ENCODE measurements around the gene LMF1.

Gene LMF1

GRCh38 chr16:817001-817906 lies 153.5 kb downstream of the LMF1 start:
- no peaks in the 10 kb centered on the region for H3K36me3 ChIP-seq (ENCODE audit: control insufficient read depth in 5 of 5, insufficient read depth in 5 of 5, low read length in 5 of 5)
- H3K27ac ChIP-seq (ENCODE audit: low read depth, low read length) = no peak overlapping the region
- H3K9ac ChIP-seq (ENCODE audit: low read length in 5 of 5) = no peak overlapping the region
- peaks cover 0 to 10% (median 0%) of the 10 kb centered on the region in 5 donors for H3K4me1 ChIP-seq (ENCODE audit: control insufficient read depth in 5 of 5, insufficient read depth in 5 of 5, low read length in 5 of 5)
- peaks cover 0 to 3% (median 2%) of the 10 kb centered on the region in 5 donors for H3K9me3 ChIP-seq (ENCODE audit: control insufficient read depth in 5 of 5, low read length in 5 of 5)
- H3K27me3 ChIP-seq (ENCODE audit: control insufficient read depth in 5 of 5, insufficient read depth in 4 of 5, low read length in 5 of 5) = peaks cover 25 to 67% (median 56%) of the 10 kb centered on the region in 5 donors
- no peak overlapping the region for H3K4me3 ChIP-seq (ENCODE audit: low read depth in 1 of 5, low read length in 5 of 5)

GRCh38 chr16:815861-816260 lies 154.9 kb downstream of the LMF1 start:
- Histone ChIP-seq H3K27me3 (ENCODE audit: control insufficient read depth in 5 of 5, insufficient read depth in 4 of 5, low read length in 5 of 5) (peaks cover 29 to 67% (median 57%) of the 10 kb centered on the region in 5 donors), H3K4me3 (ENCODE audit: low read depth in 1 of 5, low read length in 5 of 5) (no peak overlapping the region)

GRCh38 chr16:814974-815373 lies 155.8 kb downstream of the LMF1 start:
- Histone ChIP-seq H3K27ac (ENCODE audit: low read depth, low read length) (no peak overlapping the region), H3K27me3 (ENCODE audit: control insufficient read depth in 5 of 5, insufficient read depth in 4 of 5, low read length in 5 of 5) (peaks cover 33 to 67% (median 61%) of the 10 kb centered on the region in 5 donors), H3K4me1 (ENCODE audit: control insufficient read depth in 5 of 5, insufficient read depth in 5 of 5, low read length in 5 of 5) (peaks cover 0 to 10% (median 0%) of the 10 kb centered on the region in 5 donors), H3K9ac (ENCODE audit: low read length in 5 of 5) (no peak overlapping the region), H3K9me3 (ENCODE audit: control insufficient read depth in 5 of 5, low read length in 5 of 5) (peaks cover 0 to 9% (median 4%) of the 10 kb centered on the region in 5 donors), H3K4me3 (ENCODE audit: low read depth in 1 of 5, low read length in 5 of 5) (no peak overlapping the region), H3K36me3 (ENCODE audit: control insufficient read depth in 5 of 5, insufficient read depth in 5 of 5, low read length in 5 of 5) (no peaks in the 10 kb centered on the region)

More at GRCh38 chr16:815861-816260, 154.9 kb downstream of the LMF1 start:
- Histone ChIP-seq H3K9me3 (ENCODE audit: control insufficient read depth in 5 of 5, low read length in 5 of 5) (peaks cover 0 to 9% (median 4%) of the 10 kb centered on the region in 5 donors), H3K9ac (ENCODE audit: low read length in 5 of 5) (no peak overlapping the region), H3K36me3 (ENCODE audit: control insufficient read depth in 5 of 5, insufficient read depth in 5 of 5, low read length in 5 of 5) (no peaks in the 10 kb centered on the region), H3K4me1 (ENCODE audit: control insufficient read depth in 5 of 5, insufficient read depth in 5 of 5, low read length in 5 of 5) (peaks cover 0 to 10% (median 0%) of the 10 kb centered on the region in 5 donors), H3K27ac (ENCODE audit: low read depth, low read length) (no peak overlapping the region)

GRCh38 chr16:813916-814412 lies 156.8 kb downstream of the LMF1 start:
- Histone ChIP-seq H3K4me1 (ENCODE audit: control insufficient read depth in 5 of 5, insufficient read depth in 5 of 5, low read length in 5 of 5) (peaks cover 0 to 10% (median 0%) of the 10 kb centered on the region in 5 donors), H3K27ac (ENCODE audit: low read depth, low read length) (no peak overlapping the region), H3K36me3 (ENCODE audit: control insufficient read depth in 5 of 5, insufficient read depth in 5 of 5, low read length in 5 of 5) (no peaks in the 10 kb centered on the region), H3K9ac (ENCODE audit: low read length in 5 of 5) (no peak overlapping the region), H3K9me3 (ENCODE audit: control insufficient read depth in 5 of 5, low read length in 5 of 5) (peaks cover 0 to 9% (median 4%) of the 10 kb centered on the region in 5 donors), H3K27me3 (ENCODE audit: control insufficient read depth in 5 of 5, insufficient read depth in 4 of 5, low read length in 5 of 5) (peaks cover 33 to 59% (median 50%) of the 10 kb centered on the region in 5 donors), H3K4me3 (ENCODE audit: low read depth in 1 of 5, low read length in 5 of 5) (peak overlapping the region in 1 of 5 donors; percentile 24)

- H3K9me3 ChIP-seq (ENCODE audit: control insufficient read depth in 5 of 5, low read length in 5 of 5) = peaks cover 0 to 9% (median 4%) of the 10 kb centered on the region in 5 donors
- H3K9ac ChIP-seq (ENCODE audit: low read length in 5 of 5) = no peak overlapping the region
- no peaks in the 10 kb centered on the region for H3K36me3 ChIP-seq (ENCODE audit: control insufficient read depth in 5 of 5, insufficient read depth in 5 of 5, low read length in 5 of 5)
- peak overlapping the region in 1 of 5 donors; percentile 24 for H3K4me3 ChIP-seq (ENCODE audit: low read depth in 1 of 5, low read length in 5 of 5)
- H3K27me3 ChIP-seq (ENCODE audit: control insufficient read depth in 5 of 5, insufficient read depth in 4 of 5, low read length in 5 of 5) = peaks cover 33 to 53% (median 44%) of the 10 kb centered on the region in 5 donors
- H3K27ac ChIP-seq (ENCODE audit: low read depth, low read length) = no peak overlapping the region
- peaks cover 0 to 15% (median 3%) of the 10 kb centered on the region in 5 donors for H3K4me1 ChIP-seq (ENCODE audit: control insufficient read depth in 5 of 5, insufficient read depth in 5 of 5, low read length in 5 of 5)
Measured at GRCh38 chr16:813204-813915, 157.4 kb downstream of the LMF1 start.

- H3K4me3 ChIP-seq (ENCODE audit: low read depth in 1 of 5, low read length in 5 of 5) = peak overlapping the region; percentile 79 to 85 (median 83)
- peaks cover 0 to 25% (median 13%) of the 10 kb centered on the region in 5 donors for H3K4me1 ChIP-seq (ENCODE audit: control insufficient read depth in 5 of 5, insufficient read depth in 5 of 5, low read length in 5 of 5)
- peak overlapping the region in 1 of 5 donors; percentile 47 for H3K9ac ChIP-seq (ENCODE audit: low read length in 5 of 5)
- peak overlapping the region; percentile 76 for H3K27ac ChIP-seq (ENCODE audit: low read depth, low read length)
- peaks cover 0 to 9% (median 4%) of the 10 kb centered on the region in 5 donors for H3K9me3 ChIP-seq (ENCODE audit: control insufficient read depth in 5 of 5, low read length in 5 of 5)
- peaks cover 7 to 26% (median 18%) of the 10 kb centered on the region in 5 donors for H3K27me3 ChIP-seq (ENCODE audit: control insufficient read depth in 5 of 5, insufficient read depth in 4 of 5, low read length in 5 of 5)
- H3K36me3 ChIP-seq (ENCODE audit: control insufficient read depth in 5 of 5, insufficient read depth in 5 of 5, low read length in 5 of 5) = no peaks in the 10 kb centered on the region
Measured at GRCh38 chr16:808085-808386, 162.7 kb downstream of the LMF1 start.

GRCh38 chr16:807347-808084 lies 163.3 kb downstream of the LMF1 start:
- Histone ChIP-seq H3K9me3 (ENCODE audit: control insufficient read depth in 5 of 5, low read length in 5 of 5) (peaks cover 0 to 9% (median 4%) of the 10 kb centered on the region in 5 donors), H3K4me1 (ENCODE audit: control insufficient read depth in 5 of 5, insufficient read depth in 5 of 5, low read length in 5 of 5) (peaks cover 0 to 25% (median 13%) of the 10 kb centered on the region in 5 donors)

GRCh38 chr16:805474-805873 lies 165.3 kb downstream of the LMF1 start:
- Histone ChIP-seq H3K9me3 (ENCODE audit: control insufficient read depth in 5 of 5, low read length in 5 of 5) (no peaks in the 10 kb centered on the region), H3K36me3 (ENCODE audit: control insufficient read depth in 5 of 5, insufficient read depth in 5 of 5, low read length in 5 of 5) (no peaks in the 10 kb centered on the region), H3K27ac (ENCODE audit: low read depth, low read length) (no peak overlapping the region), H3K4me3 (ENCODE audit: low read depth in 1 of 5, low read length in 5 of 5) (no peak overlapping the region), H3K4me1 (ENCODE audit: control insufficient read depth in 5 of 5, insufficient read depth in 5 of 5, low read length in 5 of 5) (peaks cover 0 to 25% (median 13%) of the 10 kb centered on the region in 5 donors), H3K27me3 (ENCODE audit: control insufficient read depth in 5 of 5, insufficient read depth in 4 of 5, low read length in 5 of 5) (peaks cover 29 to 39% (median 37%) of the 10 kb centered on the region in 5 donors), H3K9ac (ENCODE audit: low read length in 5 of 5) (no peak overlapping the region)

More at GRCh38 chr16:807347-808084, 163.3 kb downstream of the LMF1 start:
- H3K9ac ChIP-seq (ENCODE audit: low read length in 5 of 5) = peak overlapping the region; percentile 38 to 90 (median 88)
- H3K27me3 ChIP-seq (ENCODE audit: control insufficient read depth in 5 of 5, insufficient read depth in 4 of 5, low read length in 5 of 5) = peaks cover 12 to 27% (median 18%) of the 10 kb centered on the region in 5 donors
- H3K27ac ChIP-seq (ENCODE audit: low read depth, low read length) = peak overlapping the region; percentile 76
- no peaks in the 10 kb centered on the region for H3K36me3 ChIP-seq (ENCODE audit: control insufficient read depth in 5 of 5, insufficient read depth in 5 of 5, low read length in 5 of 5)
- peak overlapping the region; percentile 80 to 87 (median 83) for H3K4me3 ChIP-seq (ENCODE audit: low read depth in 1 of 5, low read length in 5 of 5)

Data from subcutaneous abdominal adipose tissue (tissue), 5 donors.